HuH-7 (cell line): Measurements from ENCODE around the gene NPAS2.
A peak's percentile ranks its signal among the peaks of the same experiment; 100 is the strongest.

Experiments used
- DNase-seq: peaks from one replicate; pipeline ENCODE4 v3.0.0; 2011; ENCODE audit warnings: low spot score

The NPAS2 gene

GRCh38 chr2:101012054-101012705 lies 192.2 kb downstream of the NPAS2 start:
- no peak for DNase-seq

GRCh38 chr2:101012706-101013181 lies 192.8 kb downstream of the NPAS2 start:
- DNase-seq, result no peak

- DNase-seq, result no peak
These were observed 194.4 kb downstream of the NPAS2 start for GRCh38 chr2:101014264-101014857.

- DNase-seq, result no peak
These were observed 197.4 kb downstream of the NPAS2 start for GRCh38 chr2:101017371-101017770.

- DNase-seq, result no peak
These were observed 199.0 kb downstream of the NPAS2 start for GRCh38 chr2:101018934-101019333.

GRCh38 chr2:101022221-101022620 lies 202.3 kb downstream of the NPAS2 start:
- no peak for DNase-seq

GRCh38 chr2:101023327-101024107 lies 203.6 kb downstream of the NPAS2 start:
- no peak for DNase-seq

GRCh38 chr2:101025561-101025960 lies 205.6 kb downstream of the NPAS2 start:
- DNase-seq, result no peak

- peak; percentile 50 for DNase-seq
These were observed 206.3 kb downstream of the NPAS2 start for GRCh38 chr2:101026253-101026701.

- DNase-seq, result no peak
These were observed 207.1 kb downstream of the NPAS2 start for GRCh38 chr2:101026923-101027469.

GRCh38 chr2:101027852-101028251 lies 207.9 kb downstream of the NPAS2 start:
- DNase-seq, result no peak

GRCh38 chr2:101030866-101031554 lies 211.1 kb downstream of the NPAS2 start:
- no peak for DNase-seq

GRCh38 chr2:101032084-101032776 lies 212.3 kb downstream of the NPAS2 start:
- no peak for DNase-seq

- DNase-seq, result peak; percentile 26
These were observed 216.6 kb downstream of the NPAS2 start for GRCh38 chr2:101036562-101036961.

- no peak for DNase-seq
These were observed 217.3 kb downstream of the NPAS2 start for GRCh38 chr2:101037161-101037755.

- peak; percentile 58 for DNase-seq
These were observed 218.7 kb downstream of the NPAS2 start for GRCh38 chr2:101038455-101039255.

GRCh38 chr2:101040072-101040471 lies 220.1 kb downstream of the NPAS2 start:
- DNase-seq, result no peak

- no peak for DNase-seq
These were observed 220.8 kb downstream of the NPAS2 start for GRCh38 chr2:101040761-101041160.

- DNase-seq, result no peak
These were observed 221.5 kb downstream of the NPAS2 start for GRCh38 chr2:101041413-101041812.

- no peak for DNase-seq
These were observed 225.4 kb downstream of the NPAS2 start for GRCh38 chr2:101045330-101045729.
